CD4-positive, alpha-beta T cell treated with Interferon gamma for 1 hour (primary cell): ENCODE measurements around the gene IL31.
"Not testable (repeated sequence)": the region's sequence is repeated elsewhere in the genome, so short reads cannot be mapped to it uniquely, and the experiment has no call there.

Experiments used
- DNase-seq: peaks from one replicate; pipeline ENCODE4 v3.0.0-alpha.2; 2020

Gene IL31

GRCh38 chr12:122174155-122174845 is at the start of gene IL31:
IL31 (minus strand) TSS chr12:122174221; CDS start chr12:122174172, 49 bp downstream.
- no peak for DNase-seq

- DNase-seq, result no peak
Measured at GRCh38 chr12:122216445-122216844, 42.4 kb upstream of the IL31 start.

DNA sequence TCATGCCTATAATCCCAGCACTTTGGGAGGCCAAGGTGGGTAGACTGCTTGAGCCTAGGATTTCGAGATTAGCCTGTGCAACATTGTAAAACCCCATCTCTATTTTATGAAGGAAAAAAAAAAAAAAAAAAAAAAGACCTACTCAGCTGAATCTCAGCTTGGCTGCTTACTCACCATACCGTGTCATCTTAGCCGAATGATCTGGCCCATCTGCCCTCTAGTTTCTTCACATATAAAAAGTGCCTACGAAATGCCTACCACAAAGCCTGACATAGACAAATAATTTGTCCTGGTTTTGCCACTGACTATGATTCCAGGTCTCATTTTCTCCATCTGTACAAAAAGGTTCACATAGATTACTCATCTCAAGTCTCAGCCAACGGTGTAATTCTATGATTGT is 41.8 kb upstream of the IL31 start:
- no peak for DNase-seq

DNA sequence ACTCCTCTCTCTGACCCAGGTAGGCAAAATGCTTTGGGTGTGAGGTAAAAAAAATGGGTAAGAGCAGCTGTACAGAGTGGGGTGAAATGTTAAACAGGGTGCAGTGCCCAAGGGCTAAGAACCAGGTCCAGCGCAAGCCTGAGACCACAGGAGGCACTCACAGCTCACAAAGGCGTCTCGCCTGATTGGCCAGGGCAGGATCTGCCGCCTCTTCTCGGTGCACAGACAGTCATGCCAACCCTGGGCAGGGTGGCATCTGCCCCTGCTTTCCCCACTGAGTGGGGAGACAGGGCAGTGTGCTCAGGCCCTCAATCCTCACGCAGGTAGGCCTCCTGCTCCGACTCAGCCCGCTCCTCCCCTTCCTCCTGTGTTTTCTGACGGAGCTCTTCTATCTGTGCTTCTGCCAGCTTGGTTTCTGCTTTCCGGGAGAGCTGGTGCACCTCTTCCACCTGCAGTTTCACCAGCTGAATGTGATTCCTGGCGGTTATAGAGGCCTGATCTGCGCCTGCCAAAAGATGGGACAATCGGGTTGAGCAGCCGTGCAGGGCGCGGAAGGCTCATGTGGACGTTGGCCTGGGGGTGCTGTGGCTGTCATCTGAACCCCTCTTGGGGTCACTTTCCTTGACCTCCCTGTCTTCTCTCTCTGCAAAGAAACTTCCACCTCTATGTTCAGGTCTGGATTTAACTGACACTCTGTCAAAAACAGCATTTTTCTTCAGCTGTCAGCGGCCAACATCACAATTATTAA is 34.2 kb upstream of the IL31 start:
- DNase-seq, result no peak

GRCh38 chr12:122207391-122207790 is 33.4 kb upstream of the IL31 start:
- DNase-seq, result no peak

DNA sequence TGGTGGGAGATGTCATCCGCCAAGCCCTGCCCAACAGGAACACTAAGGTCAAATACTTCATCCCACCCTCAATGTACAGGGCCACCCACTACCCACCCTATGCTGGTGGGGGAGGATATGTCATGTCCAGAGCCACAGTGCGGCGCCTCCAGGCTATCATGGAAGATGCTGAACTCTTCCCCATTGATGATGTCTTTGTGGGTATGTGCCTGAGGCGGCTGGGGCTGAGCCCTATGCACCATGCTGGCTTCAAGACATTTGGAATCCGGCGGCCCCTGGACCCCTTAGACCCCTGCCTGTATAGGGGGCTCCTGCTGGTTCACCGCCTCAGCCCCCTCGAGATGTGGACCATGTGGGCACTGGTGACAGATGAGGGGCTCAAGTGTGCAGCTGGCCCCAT is 33.0 kb upstream of the IL31 start:
- DNase-seq, result no peak

- no peak for DNase-seq
Measured at GRCh38 chr12:122206111-122206881, 32.3 kb upstream of the IL31 start.

- DNase-seq, result no peak
Measured at GRCh38 chr12:122205053-122205925, 31.3 kb upstream of the IL31 start.

GRCh38 chr12:122204167-122205052 is 30.4 kb upstream of the IL31 start:
- DNase-seq, result no peak

DNA sequence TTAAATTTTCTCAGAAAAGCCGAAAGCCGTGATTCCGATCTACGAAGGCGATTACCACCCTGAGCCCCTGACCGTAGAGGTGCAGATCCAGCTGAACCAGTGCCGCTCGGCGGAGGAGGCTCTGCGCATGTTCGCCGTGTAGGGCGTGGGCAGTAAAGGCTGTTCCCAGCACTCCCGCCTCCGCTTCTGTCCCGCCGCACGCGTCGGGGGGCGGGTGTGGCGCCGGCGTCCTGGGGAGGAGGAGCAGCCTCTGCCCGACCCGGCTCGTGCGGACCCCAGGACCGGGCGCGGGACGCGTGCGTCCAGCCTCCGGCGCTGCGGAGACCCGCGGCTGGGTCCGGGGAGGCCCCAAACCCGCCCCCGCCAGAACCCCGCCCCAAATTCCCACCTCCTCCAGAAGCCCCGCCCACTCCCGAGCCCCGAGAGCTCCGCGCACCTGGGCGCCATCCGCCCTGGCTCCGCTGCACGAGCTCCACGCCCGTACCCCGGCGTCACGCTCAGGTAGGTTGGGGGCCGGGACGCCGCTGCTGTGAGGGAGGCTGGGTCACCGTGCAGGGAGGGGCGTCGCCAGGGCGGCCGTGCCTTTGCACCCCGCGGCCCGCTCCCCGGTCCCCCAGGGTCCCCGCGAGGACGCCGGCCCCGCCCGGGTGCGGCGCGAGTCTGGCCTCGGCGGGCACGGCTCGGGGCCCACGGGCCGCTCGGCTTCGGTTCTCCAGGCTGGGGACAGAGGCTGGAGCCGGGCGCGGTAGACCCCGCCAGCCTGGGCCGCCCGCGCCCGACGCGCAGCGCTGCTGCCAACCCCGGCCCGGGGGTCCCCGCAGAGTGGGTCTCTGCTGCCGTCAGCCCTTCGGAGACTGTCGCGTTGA is 29.5 kb upstream of the IL31 start, which contains the start of gene B3GNT4:
B3GNT4 (plus strand) TSS at position 409 of the 866 bp plus-strand sequence. CDS start 910 bp downstream, outside the sequence.
- peak; percentile 57 for DNase-seq

- not testable (repeated sequence) for DNase-seq
Measured at GRCh38 chr12:122202811-122203210, 28.8 kb upstream of the IL31 start.

GRCh38 chr12:122202017-122202416 is 28.0 kb upstream of the IL31 start:
- DNase-seq, result no peak

DNA sequence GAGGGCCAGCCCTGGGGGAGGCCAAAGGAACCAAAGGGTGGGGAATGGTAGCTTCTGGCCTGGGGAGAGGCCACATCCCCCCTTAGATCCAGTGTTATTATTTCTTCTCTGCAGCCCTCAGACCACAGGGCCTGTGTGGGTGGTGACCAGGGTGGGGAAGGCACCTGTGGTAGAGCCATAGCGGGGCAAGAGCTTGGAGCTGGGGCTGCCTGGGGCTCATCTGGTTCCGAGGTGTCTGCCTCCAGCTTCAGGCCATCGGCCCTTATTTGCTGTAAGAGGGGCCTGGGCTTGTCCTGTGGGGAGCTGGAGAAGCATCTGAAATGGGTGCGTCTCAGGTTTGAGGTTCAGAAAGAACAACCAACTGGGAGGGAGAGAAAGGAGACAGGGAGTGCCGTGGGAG is 27.4 kb upstream of the IL31 start:
- DNase-seq, result no peak

- no peak for DNase-seq
Measured at GRCh38 chr12:122200541-122201175, 26.6 kb upstream of the IL31 start.

GRCh38 chr12:122199484-122200355 is 25.7 kb upstream of the IL31 start:
- no peak for DNase-seq

GRCh38 chr12:122197612-122197966 is 23.6 kb upstream of the IL31 start:
- DNase-seq, result no peak

- no peak for DNase-seq
Measured at GRCh38 chr12:122195405-122195804, 21.4 kb upstream of the IL31 start.

DNA sequence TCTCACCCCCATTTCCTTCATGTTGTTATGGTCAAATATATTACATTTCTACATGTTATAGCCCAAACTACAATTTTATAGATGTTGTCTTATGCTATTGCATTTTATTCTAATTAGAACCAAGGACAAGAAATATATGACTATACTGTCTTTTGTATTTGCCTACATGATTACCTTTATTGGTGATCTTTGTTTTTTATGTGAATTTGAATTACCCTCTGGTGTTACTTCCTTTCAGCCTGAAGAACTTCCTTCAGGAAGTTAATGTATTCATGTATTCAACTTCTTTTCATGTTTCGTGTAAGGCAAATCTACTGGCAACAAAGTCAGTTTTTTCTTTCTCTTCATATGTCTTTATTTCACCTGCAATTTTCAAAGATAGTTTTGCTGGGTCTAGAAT is 20.8 kb upstream of the IL31 start:
- DNase-seq, result no peak

GRCh38 chr12:122192441-122192840 is 18.4 kb upstream of the IL31 start:
- no peak for DNase-seq
